NCI-H1092 (cell line): Measurements from ENCODE around the gene CPLANE1.
"Not testable (repeated sequence)": the region's sequence is repeated elsewhere in the genome, so short reads cannot be mapped to it uniquely, and the experiment has no call there.

Source experiments
- DNase-seq: peaks from one replicate; lab custom pipeline; 2025; lab: John Stamatoyannopoulos, UW

CPLANE1 gene

GRCh38 chr5:37208883-37209797, 40.0 kb downstream of the CPLANE1 start:
- no peak for DNase-seq

- DNase-seq: no peak
Observed at GRCh38 chr5:37207802-37208201, 41.4 kb downstream of the CPLANE1 start.

DNA sequence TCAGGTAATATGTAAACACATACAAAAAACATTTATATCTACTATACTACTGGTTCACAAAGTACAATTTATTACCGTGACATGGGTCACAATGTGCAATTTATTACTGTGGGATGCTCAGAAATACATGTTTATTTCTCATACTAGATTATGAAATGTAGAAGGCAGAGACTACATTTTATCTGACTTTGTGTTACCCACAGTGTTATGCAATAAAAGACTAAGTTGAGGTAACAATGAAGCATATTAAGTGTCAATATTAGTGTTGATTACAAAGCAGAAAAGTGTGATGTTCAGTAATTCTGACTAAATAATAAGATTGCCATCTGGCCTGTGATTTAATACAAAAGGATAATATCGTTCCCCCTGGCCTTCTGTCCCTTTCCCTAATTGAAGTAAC, 42.4 kb downstream of the CPLANE1 start:
- DNase-seq: no peak

DNA sequence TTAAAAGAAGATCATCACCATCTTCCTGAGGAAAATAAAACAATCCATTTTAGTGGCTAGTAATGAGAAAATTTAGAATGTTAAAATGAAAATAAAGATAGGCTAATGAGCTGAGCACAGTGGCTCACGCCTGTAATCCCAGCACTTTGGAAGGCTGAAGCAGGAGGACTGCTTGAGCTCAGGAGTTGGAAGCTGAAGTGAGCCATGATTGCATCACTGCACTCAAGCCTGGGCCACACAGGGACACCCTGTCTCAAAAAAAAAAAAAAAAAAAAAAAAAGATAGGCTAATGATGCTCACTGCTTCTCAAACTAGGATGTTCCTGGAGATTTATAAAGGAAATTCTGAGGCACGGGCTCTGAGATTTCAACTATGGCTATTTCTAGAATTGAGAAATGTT, 50.3 kb downstream of the CPLANE1 start:
- no peak for DNase-seq

DNA sequence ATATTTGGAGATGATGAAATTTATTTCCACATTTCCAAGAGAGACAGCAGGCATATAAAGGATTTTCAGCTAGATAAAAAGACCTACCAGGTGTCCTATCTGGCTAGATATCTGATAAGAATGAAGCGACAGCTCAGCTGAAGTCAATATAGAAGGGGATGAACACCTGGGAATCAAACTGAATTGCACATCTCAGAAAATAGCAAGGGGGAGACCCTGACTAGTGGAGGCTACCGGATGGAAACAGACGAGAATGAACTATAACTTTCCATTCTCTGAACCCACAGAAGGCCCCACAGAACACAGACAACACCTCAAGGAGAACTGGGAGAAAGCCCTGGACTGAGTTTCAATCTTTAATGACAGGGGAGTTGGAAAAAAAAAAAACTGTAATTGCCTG, 51.1 kb downstream of the CPLANE1 start:
- no peak for DNase-seq

- DNase-seq: no peak
Observed at GRCh38 chr5:37197340-37198050, 51.7 kb downstream of the CPLANE1 start.

DNA sequence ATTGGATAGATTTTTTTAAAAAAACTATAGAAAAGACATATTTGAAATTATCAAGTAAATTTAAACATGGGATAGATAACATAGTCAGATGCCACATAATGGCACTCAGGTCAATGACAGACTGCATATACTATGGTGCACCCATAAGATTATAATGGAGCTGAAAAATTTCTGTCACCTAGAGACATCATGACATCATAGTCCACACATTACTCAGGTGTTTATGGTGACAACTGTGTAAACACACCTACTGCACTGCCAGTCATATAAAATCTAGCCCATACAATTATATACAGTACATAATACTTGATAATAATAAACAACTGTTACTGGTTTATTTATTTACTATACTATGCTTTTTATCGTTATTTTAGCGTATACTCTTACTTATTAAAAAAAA, 58.6 kb downstream of the CPLANE1 start:
- DNase-seq: no peak

DNA sequence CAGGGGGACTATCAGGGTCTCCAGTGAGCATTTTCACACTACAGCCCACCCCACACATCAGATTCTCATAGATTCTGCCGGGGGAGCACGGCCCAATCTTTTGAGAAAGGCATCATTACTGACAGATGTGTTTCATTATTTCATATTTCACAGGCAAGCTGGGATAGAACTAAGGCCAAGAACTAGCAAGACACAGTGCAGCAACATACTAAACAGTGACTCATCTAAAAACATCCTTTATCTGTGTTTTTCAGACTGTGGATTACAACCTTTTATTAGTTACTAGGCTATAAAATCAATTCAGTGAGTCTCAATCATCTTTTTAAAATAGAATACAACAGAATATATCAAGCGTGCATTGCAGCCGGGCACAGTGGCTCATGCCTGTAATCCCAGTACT, 59.8 kb downstream of the CPLANE1 start:
- no peak for DNase-seq

GRCh38 chr5:37187465-37187977, 61.7 kb downstream of the CPLANE1 start:
- no peak for DNase-seq

DNA sequence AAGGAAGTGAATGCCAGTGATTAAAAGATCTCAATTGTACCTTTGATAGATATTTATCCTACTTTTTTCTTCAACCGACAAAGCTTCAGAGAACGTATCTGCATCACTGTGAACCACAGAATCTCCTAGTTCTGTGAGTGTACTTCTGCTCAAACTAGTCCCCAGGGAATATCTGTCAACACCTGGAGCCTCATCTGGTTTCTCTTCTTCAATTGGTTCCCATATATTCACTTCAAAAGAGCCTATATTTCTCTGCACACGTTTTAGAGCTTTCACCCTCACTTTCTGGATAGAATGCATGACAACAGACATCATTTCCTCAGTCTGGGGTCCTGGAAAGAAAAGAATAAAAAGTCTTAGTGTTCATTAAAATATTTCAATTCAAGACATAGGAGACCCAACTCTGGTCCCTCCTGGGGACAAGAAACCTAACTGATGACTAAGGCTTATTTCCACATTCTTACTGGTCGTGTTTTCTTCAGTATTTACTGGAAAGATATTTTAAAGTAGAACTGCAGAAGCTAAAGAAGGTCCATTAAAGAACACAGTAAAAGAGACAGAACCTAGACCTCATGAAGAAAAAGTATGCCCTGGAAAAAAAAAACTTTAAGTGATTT, 64.3 kb downstream of the CPLANE1 start:
- no peak for DNase-seq

DNA sequence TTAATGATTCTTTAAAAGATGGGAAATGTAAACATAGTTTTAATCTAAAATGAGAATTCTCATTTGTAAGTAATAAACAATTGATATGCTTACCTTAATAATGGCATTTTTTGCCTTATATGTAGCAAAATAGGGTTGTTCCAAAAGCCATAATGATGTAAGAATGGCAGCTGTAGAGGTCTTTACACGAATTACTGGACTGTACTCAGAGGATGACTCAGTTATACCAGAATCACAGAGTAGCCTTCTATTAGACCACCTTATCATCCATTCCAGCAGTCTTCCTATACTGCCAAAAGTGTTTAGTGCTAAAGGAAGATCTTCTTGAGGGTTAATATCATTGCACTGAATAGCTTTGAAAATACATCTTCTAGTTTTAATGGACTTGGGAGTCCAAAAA, 66.5 kb downstream of the CPLANE1 start:
- DNase-seq: no peak

- DNase-seq: no peak
Observed at GRCh38 chr5:37174928-37175327, 74.2 kb downstream of the CPLANE1 start.

DNA sequence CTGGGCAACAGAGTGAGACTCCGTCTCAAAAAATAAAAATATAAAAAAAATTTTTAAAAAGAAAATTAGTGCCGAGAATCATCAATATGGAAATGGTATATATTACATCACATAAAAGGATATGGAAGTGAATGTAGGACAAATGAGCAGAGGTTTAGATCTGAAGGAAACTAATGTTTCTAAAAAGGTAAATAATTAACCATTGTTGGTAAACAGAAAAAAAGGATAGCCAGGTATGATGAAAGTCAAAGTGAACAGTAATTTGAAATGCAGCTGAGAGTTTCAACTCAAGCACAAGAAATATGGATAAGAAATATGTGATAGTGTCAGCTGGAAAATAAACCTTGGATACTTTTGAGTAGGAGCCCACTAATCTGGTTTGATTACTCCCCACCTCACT, 76.2 kb downstream of the CPLANE1 start:
- no peak for DNase-seq

- DNase-seq: no peak
Observed at GRCh38 chr5:37170856-37171255, 78.3 kb downstream of the CPLANE1 start.

GRCh38 chr5:37166197-37166596, 83.0 kb downstream of the CPLANE1 start:
- no peak for DNase-seq

- DNase-seq: no peak
Observed at GRCh38 chr5:37165761-37166160, 83.4 kb downstream of the CPLANE1 start.

DNA sequence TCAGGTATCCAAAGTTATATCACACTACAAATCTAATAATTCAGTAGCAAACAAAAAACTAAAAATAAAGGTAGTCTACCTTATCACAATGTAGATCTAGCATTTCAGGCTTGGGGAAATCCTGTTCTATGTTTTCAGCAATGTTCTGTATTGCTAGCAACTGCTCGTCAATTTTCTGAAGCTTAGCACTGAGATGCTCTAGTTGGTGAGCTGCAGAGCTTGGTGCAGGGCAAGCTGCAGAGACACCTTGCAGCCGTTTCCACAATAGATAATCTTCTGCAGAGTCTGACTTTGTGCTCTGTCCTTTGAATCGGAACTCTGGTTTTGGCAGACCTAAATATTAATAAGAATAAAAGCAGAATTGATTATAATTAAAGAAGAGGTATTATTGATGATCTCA, 95.5 kb downstream of the CPLANE1 start:
- DNase-seq: no peak

GRCh38 chr5:37146896-37147295, 102.3 kb downstream of the CPLANE1 start:
- no peak for DNase-seq

GRCh38 chr5:37136694-37137093, 112.5 kb downstream of the CPLANE1 start:
- DNase-seq: no peak

GRCh38 chr5:37135312-37135711, 113.9 kb downstream of the CPLANE1 start:
- DNase-seq: not testable (repeated sequence)

- no peak for DNase-seq
Observed at GRCh38 chr5:37133939-37134338, 115.2 kb downstream of the CPLANE1 start.

- DNase-seq: no peak
Observed at GRCh38 chr5:37132646-37133045, 116.5 kb downstream of the CPLANE1 start.

DNA sequence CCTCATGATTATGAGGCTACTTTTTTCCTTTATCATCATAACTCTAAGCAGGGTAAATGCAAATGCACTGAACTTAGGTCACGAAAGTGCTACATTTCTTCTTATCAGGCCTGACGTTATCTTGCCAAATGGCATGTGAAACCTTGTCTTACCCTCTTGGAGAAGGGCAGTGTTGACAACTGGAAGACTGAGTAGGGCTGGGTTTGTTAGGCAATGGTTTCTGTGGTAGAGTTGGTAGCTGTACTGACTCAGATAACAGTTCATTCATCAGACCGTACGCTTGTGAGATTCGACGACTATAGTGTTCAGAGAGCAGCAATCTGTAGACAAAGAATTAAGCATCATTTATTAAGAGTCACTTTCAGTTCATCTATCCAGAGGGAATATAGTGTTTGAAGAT, 127.7 kb downstream of the CPLANE1 start:
- no peak for DNase-seq
